ENCODE results near the gene BCS1L.

Gene BCS1L

GRCh38 chr2:218638372-218638771, 21.1 kb upstream of the BCS1L start:
- TF ChIP-seq USF1 (IDR thresholded peaks at IDR 0.05) = no peak
- TF ChIP-seq CREB1 (IDR thresholded peaks at IDR 0.05; ENCODE audit: low read depth) = no peak
- no peak for TF ChIP-seq RAD21 (IDR thresholded peaks at IDR 0.05; ENCODE audit: low read depth)
- no peak for TF ChIP-seq TAF1 (IDR thresholded peaks at IDR 0.05; ENCODE audit: low read depth)
- no peak for TF ChIP-seq TCF12 (IDR thresholded peaks at IDR 0.05; ENCODE audit: low read depth)
- TF ChIP-seq, protein P1, sequence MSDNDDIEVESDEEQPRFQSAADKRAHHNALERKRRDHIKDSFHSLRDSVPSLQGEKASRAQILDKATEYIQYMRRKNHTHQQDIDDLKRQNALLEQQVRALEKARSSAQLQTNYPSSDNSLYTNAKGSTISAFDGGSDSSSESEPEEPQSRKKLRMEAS (IDR thresholded peaks at IDR 0.05) = no peak
- no peak for TF ChIP-seq FOXM1 (IDR thresholded peaks at IDR 0.05; ENCODE audit: borderline replicate concordance, low read depth)
- no peak for TF ChIP-seq YY1 (IDR thresholded peaks at IDR 0.05; ENCODE audit: low read depth)

DNA sequence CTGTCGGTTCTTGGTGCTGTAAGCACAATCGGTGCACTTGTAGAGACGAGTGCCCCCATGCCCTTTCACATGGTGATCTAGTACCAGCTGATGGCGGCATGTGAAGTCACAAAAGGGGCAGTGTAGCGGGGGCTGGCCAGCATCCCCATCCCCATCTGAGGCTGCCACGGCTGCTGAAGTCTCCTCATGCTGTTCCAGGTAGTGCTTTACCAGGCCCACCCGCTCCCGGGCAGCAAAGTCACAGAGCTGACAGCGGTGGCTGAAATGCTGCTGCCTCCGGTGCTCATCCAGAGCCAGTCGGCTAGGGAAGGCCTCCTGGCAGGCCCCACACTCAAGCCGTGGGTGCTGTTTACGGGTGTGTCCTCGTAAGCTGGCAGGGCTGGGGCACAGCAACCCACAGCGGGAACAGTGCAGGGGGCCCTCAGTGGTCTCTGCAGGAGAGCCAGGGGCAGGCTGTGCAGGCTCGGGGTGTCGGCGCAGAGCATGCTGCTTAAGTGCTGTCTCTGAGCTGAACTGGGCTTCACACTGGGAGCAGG, 17.3 kb upstream of the BCS1L start:
- TF ChIP-seq, protein P1 (IDR thresholded peaks at IDR 0.05) = no peak
- TF ChIP-seq EGR1 (IDR thresholded peaks at IDR 0.05) (no peak), ZBTB7A (IDR thresholded peaks at IDR 0.05; ENCODE audit: low read depth) (no peak)

DNA sequence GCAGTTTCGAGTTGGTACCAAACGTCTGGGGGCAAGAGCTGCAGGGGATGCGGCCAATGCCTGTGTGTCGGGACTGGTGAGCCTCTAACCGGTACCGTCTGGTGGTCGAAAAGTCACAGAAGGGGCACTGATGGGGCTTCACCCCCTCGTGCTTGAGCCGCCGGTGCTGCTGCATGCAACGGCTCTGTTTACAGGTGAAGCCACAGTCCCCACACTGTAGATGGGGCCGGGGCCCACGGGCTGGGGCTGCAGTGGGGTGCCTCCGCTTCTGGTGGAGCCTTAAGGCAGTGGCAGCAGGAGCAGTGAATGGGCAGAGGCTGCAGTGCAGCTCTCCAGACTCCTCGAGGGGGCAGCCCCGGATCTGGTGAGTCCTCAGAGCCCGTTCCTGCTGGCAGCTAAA, 16.7 kb upstream of the BCS1L start:
- TF ChIP-seq, protein P1 (IDR thresholded peaks at IDR 0.05) = no peak
- TF ChIP-seq, protein P2, sequence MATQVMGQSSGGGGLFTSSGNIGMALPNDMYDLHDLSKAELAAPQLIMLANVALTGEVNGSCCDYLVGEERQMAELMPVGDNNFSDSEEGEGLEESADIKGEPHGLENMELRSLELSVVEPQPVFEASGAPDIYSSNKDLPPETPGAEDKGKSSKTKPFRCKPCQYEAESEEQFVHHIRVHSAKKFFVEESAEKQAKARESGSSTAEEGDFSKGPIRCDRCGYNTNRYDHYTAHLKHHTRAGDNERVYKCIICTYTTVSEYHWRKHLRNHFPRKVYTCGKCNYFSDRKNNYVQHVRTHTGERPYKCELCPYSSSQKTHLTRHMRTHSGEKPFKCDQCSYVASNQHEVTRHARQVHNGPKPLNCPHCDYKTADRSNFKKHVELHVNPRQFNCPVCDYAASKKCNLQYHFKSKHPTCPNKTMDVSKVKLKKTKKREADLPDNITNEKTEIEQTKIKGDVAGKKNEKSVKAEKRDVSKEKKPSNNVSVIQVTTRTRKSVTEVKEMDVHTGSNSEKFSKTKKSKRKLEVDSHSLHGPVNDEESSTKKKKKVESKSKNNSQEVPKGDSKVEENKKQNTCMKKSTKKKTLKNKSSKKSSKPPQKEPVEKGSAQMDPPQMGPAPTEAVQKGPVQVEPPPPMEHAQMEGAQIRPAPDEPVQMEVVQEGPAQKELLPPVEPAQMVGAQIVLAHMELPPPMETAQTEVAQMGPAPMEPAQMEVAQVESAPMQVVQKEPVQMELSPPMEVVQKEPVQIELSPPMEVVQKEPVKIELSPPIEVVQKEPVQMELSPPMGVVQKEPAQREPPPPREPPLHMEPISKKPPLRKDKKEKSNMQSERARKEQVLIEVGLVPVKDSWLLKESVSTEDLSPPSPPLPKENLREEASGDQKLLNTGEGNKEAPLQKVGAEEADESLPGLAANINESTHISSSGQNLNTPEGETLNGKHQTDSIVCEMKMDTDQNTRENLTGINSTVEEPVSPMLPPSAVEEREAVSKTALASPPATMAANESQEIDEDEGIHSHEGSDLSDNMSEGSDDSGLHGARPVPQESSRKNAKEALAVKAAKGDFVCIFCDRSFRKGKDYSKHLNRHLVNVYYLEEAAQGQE (IDR thresholded peaks at IDR 0.05; ENCODE audit: low read depth) = no peak
- TF ChIP-seq EP300 (IDR thresholded peaks at IDR 0.05; ENCODE audit: borderline replicate concordance) (no peak), ZBTB7A (IDR thresholded peaks at IDR 0.05; ENCODE audit: low read depth) (no peak), NFIC (IDR thresholded peaks at IDR 0.05) (no peak), RAD21 (IDR thresholded peaks at IDR 0.05; ENCODE audit: low read depth) (no peak), CREB1 (IDR thresholded peaks at IDR 0.05; ENCODE audit: low read depth) (no peak), YY1 (IDR thresholded peaks at IDR 0.05; ENCODE audit: low read depth) (no peak), USF1 (IDR thresholded peaks at IDR 0.05) (no peak), CEBPB (IDR thresholded peaks at IDR 0.05) (no peak), TEAD4 (IDR thresholded peaks at IDR 0.05) (no peak), FOXM1 (IDR thresholded peaks at IDR 0.05; ENCODE audit: borderline replicate concordance, low read depth) (no peak), TAF1 (IDR thresholded peaks at IDR 0.05; ENCODE audit: low read depth) (no peak), TCF12 (IDR thresholded peaks at IDR 0.05; ENCODE audit: low read depth) (no peak), EGR1 (IDR thresholded peaks at IDR 0.05) (no peak)

DNA sequence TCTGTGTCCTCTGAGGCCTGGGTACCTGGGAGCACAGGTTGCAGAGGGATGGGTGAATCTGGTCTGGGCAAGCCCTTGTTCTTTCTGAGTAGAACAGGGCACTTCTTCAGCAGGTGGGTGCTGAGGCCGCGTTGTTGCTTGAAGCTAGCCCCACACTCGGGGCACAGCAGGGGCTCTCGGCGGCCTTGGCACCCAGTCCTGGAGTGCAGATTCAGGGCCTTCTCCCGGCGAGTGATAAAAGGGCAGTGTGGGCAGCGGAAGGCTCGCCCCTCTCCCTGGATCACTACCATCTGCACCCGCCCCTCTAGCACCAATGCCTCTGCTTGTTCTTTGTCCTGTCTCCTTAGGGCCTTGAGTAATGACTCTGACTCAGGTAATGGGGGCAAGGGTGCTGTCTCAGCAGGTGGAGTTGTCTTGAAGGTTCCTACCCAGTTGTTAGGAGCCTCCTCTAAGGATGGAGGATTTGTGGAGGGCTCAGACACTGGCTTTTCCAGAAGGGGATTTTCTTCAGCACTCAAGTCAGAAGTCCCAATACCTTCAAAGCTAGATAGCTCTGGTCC, 15.7 kb upstream of the BCS1L start:
- TF ChIP-seq EP300 (IDR thresholded peaks at IDR 0.05; ENCODE audit: borderline replicate concordance) (no peak), TEAD4 (IDR thresholded peaks at IDR 0.05) (no peak), TCF12 (IDR thresholded peaks at IDR 0.05; ENCODE audit: low read depth) (no peak), TAF1 (IDR thresholded peaks at IDR 0.05; ENCODE audit: low read depth) (no peak), ZBTB7A (IDR thresholded peaks at IDR 0.05; ENCODE audit: low read depth) (no peak), EGR1 (IDR thresholded peaks at IDR 0.05) (no peak), RAD21 (IDR thresholded peaks at IDR 0.05; ENCODE audit: low read depth) (no peak), FOXM1 (IDR thresholded peaks at IDR 0.05; ENCODE audit: borderline replicate concordance, low read depth) (no peak)
- TF ChIP-seq, protein P2 (IDR thresholded peaks at IDR 0.05; ENCODE audit: low read depth) = no peak
- TF ChIP-seq, protein P1 (IDR thresholded peaks at IDR 0.05) = no peak

DNA sequence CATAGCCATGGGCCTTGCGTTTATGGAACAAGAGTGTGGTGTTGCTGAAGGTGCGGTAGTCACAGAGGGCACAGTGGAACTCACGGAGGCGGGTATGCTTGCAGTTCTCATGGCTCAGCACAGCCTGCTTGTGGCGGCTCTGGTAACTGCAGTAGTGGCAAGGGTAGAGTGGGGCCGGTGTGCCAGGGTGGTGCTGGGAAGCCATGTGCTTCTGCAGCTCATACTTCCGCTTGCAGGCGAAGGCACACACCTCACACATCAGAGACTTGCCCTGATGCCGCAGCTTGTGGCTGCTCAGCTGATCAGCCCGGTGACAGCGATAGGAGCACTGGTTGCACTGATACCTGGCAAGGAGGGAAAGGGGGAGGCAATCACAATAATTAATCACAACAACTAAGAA, 14.8 kb upstream of the BCS1L start:
- TF ChIP-seq EGR1 (IDR thresholded peaks at IDR 0.05) = no peak
- TF ChIP-seq TEAD4 (IDR thresholded peaks at IDR 0.05) = no peak
- no peak for TF ChIP-seq RAD21 (IDR thresholded peaks at IDR 0.05; ENCODE audit: low read depth)

DNA sequence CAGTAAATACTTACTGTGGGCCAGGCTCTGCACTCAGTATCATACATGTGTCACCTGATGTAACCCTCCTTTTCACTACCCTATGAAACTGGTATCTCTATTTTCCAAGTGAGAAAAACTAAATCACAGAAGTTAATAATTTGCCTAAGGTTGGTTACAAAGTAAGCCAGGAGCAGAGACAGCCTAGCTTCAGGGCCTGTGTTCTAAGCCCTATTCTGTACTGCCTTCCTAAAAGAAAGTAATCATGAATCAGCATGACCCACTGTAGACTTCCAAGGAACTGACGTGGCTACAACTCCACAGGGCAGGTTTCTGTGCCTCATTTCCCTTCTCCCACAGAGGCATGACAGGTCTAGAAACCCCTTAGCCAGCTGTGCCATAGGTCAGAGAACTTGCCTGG, 14.4 kb upstream of the BCS1L start:
- TF ChIP-seq, protein P2 (IDR thresholded peaks at IDR 0.05; ENCODE audit: low read depth) = no peak
- TF ChIP-seq TCF12 (IDR thresholded peaks at IDR 0.05; ENCODE audit: low read depth) (no peak), CEBPB (IDR thresholded peaks at IDR 0.05) (no peak), TEAD4 (IDR thresholded peaks at IDR 0.05) (no peak), RAD21 (IDR thresholded peaks at IDR 0.05; ENCODE audit: low read depth) (no peak), USF1 (IDR thresholded peaks at IDR 0.05) (no peak)
- TF ChIP-seq, protein P1 (IDR thresholded peaks at IDR 0.05) = no peak
